Trophoblast cell (in vitro differentiated cells and primary cell): ENCODE data around the gene POLR1C.
A peak's percentile ranks its signal among the peaks of the same experiment; 100 is the strongest.
"Not testable (repeated sequence)": the region's sequence is repeated elsewhere in the genome, so short reads cannot be mapped to it uniquely, and the experiment has no call there.

Experiments
- DNase-seq, 2 donors: peaks; one replicate each; pipeline ENCODE4 v3.0.0-alpha.2; 2016
- H2AFZ ChIP-seq: 2 replicates; pipeline ENCODE4 v1.6.1; 2013; ENCODE audit warnings: low read length, moderate library complexity, mild to moderate bottlenecking; ENCODE audit not compliant: insufficient read depth, poor library complexity
- H2AK5ac ChIP-seq: 2 replicates; pipeline ENCODE4 v1.6.1; 2013; ENCODE audit warnings: mild to moderate bottlenecking, low read length
- H2BK120ac ChIP-seq: 2 replicates; pipeline ENCODE4 v1.6.1; 2013; ENCODE audit warnings: low read length, mild to moderate bottlenecking, moderate library complexity; ENCODE audit not compliant: insufficient read depth, poor library complexity
- H2BK12ac ChIP-seq: 2 replicates; pipeline ENCODE4 v1.6.1; 2013; ENCODE audit warnings: mild to moderate bottlenecking, low read length, moderate library complexity
- H2BK5ac ChIP-seq: 2 replicates; pipeline ENCODE4 v1.6.1; 2013; ENCODE audit warnings: low read length, low read depth, moderate library complexity, mild to moderate bottlenecking; ENCODE audit not compliant: poor library complexity
- H3K14ac ChIP-seq: 2 replicates; pipeline ENCODE4 v1.6.1; 2013; ENCODE audit warnings: mild to moderate bottlenecking, low read length
- H3K18ac ChIP-seq: 2 replicates; pipeline ENCODE4 v1.6.1; 2013; ENCODE audit warnings: mild to moderate bottlenecking, low read length
- H3K23ac ChIP-seq: 2 replicates; pipeline ENCODE4 v1.6.1; 2013; ENCODE audit warnings: low read length
- H3K27ac ChIP-seq: 2 replicates; pipeline ENCODE4 v1.5.1; 2013; ENCODE audit warnings: low read depth, mild to moderate bottlenecking, inconsistent platforms, low read length, moderate library complexity
- H3K27me3 ChIP-seq: 2 replicates; pipeline ENCODE4 v1.6.1; 2013; ENCODE audit warnings: inconsistent platforms, mild to moderate bottlenecking, low read length, moderate library complexity; ENCODE audit not compliant: insufficient read depth
- H3K36me3 ChIP-seq, 2 experiments: 1 replicate in 1 of 2; 2 replicates in 1 of 2; pipeline ENCODE4 v1.6.1; 2013; ENCODE audit warnings: low read length in 2 of 2, mild to moderate bottlenecking in 2 of 2, moderate library complexity in 1 of 2; ENCODE audit not compliant: insufficient read depth in 2 of 2, control insufficient read depth in 1 of 2
- H3K4ac ChIP-seq: 2 replicates; pipeline ENCODE4 v1.6.1; 2013; ENCODE audit warnings: low read depth, mild to moderate bottlenecking, low read length, moderate library complexity
- H3K4me1 ChIP-seq, 2 experiments: 1 replicate in 1 of 2; 2 replicates in 1 of 2; pipeline ENCODE4 v1.6.1; 2013; ENCODE audit warnings: low read length in 2 of 2, mild to moderate bottlenecking in 2 of 2, moderate library complexity in 1 of 2; ENCODE audit not compliant: insufficient read depth in 2 of 2, control insufficient read depth in 1 of 2
- H3K4me2 ChIP-seq: 2 replicates; pipeline ENCODE4 v1.6.1; 2013; ENCODE audit warnings: inconsistent platforms, mild to moderate bottlenecking, low read length, moderate library complexity
- H3K4me3 ChIP-seq: 2 replicates; pipeline ENCODE4 v1.5.1; 2013; ENCODE audit warnings: mild to moderate bottlenecking, low read depth, low read length, inconsistent platforms
- H3K79me1 ChIP-seq: one replicate; pipeline ENCODE4 v1.6.1; 2013; ENCODE audit warnings: low read length
- H3K79me2 ChIP-seq: 2 replicates; pipeline ENCODE4 v1.6.1; 2013; ENCODE audit warnings: low read length, mild to moderate bottlenecking; ENCODE audit not compliant: control insufficient read depth, insufficient read depth, poor library complexity
- H3K9ac ChIP-seq: 2 replicates; pipeline ENCODE4 v1.6.1; 2013; ENCODE audit warnings: mild to moderate bottlenecking, low read length
- H3K9me3 ChIP-seq: 2 replicates; pipeline ENCODE4 v1.6.1; 2013; ENCODE audit warnings: low read depth, mild to moderate bottlenecking, control low read depth, inconsistent platforms, low read length; ENCODE audit not compliant: insufficient read depth
- H4K12ac ChIP-seq: 2 replicates; pipeline ENCODE4 v1.6.1; 2013; ENCODE audit warnings: low read depth, mild to moderate bottlenecking, low read length, moderate library complexity
- H4K8ac ChIP-seq: 2 replicates; pipeline ENCODE4 v1.6.1; 2013; ENCODE audit warnings: low read depth, mild to moderate bottlenecking, low read length, moderate library complexity
- H4K91ac ChIP-seq: one replicate; pipeline ENCODE4 v1.6.1; 2013; ENCODE audit warnings: low read depth, mild to moderate bottlenecking, low read length, moderate library complexity
- WGBS: extraction: QIAGEN DNeasy Blood & Tissue Kit; methylation state at CpG from one replicate; pipeline ENCODE4 v1.1.7; 2013; ENCODE audit warnings: missing lambda C conversion rate; ENCODE audit not compliant: insufficient read length, insufficient coverage; ENCODE audit errors: extremely low coverage; 5-methylcytosine and 5-hydroxymethylcytosine counted together

Gene POLR1C

GRCh38 chr6:43496370-43497128, 20.3 kb upstream of the POLR1C start:
- Histone ChIP-seq H4K8ac (no peak overlapping the region), H3K36me3 (peaks cover 27 to 37% of the 10 kb centered on the region in 2 experiments), H3K4ac (no peak overlapping the region), H4K12ac (no peak overlapping the region), H2AK5ac (no peak overlapping the region), H3K4me1 (peaks cover 33 to 44% of the 10 kb centered on the region in 2 experiments), H2AFZ (no peak overlapping the region), H3K9ac (no peak overlapping the region), H3K18ac (no peak overlapping the region), H3K9me3 (no peaks in the 10 kb centered on the region), H3K23ac (no peak overlapping the region), H3K79me1 (peaks cover 9% of the 10 kb centered on the region), H3K14ac (no peak overlapping the region), H3K4me2 (peak overlapping the region; percentile 36), H3K27ac (peak overlapping the region; percentile 63), H2BK12ac (no peak overlapping the region), H3K27me3 (no peaks in the 10 kb centered on the region), H2BK120ac (no peak overlapping the region), H2BK5ac (no peak overlapping the region), H4K91ac (peak overlapping the region; percentile 4), H3K4me3 (no peak overlapping the region), H3K79me2 (peaks cover 2% of the 10 kb centered on the region)
- DNase-seq: peak; percentile 87 to 89
- no CpG with 5 or more reads among the region's 18 CpGs for WGBS

- Histone ChIP-seq H3K79me2 (peaks cover 2% of the 10 kb centered on the region), H4K8ac (no peak overlapping the region), H4K12ac (no peak overlapping the region), H3K9me3 (no peaks in the 10 kb centered on the region), H2AK5ac (no peak overlapping the region), H2AFZ (no peak overlapping the region), H3K4me3 (no peak overlapping the region), H4K91ac (no peak overlapping the region), H3K4me2 (no peak overlapping the region), H2BK5ac (no peak overlapping the region), H2BK12ac (no peak overlapping the region), H3K79me1 (peaks cover 9% of the 10 kb centered on the region), H3K36me3 (peaks cover 28 to 39% of the 10 kb centered on the region in 2 experiments), H3K27ac (peak overlapping the region; percentile 63), H3K4ac (no peak overlapping the region), H2BK120ac (no peak overlapping the region), H3K4me1 (peaks cover 33 to 44% of the 10 kb centered on the region in 2 experiments), H3K23ac (no peak overlapping the region), H3K9ac (no peak overlapping the region), H3K14ac (no peak overlapping the region), H3K27me3 (no peaks in the 10 kb centered on the region), H3K18ac (no peak overlapping the region)
- no CpG with 5 or more reads among the region's 6 CpGs for WGBS
- no peak for DNase-seq
Observed at GRCh38 chr6:43497129-43497396, 19.8 kb upstream of the POLR1C start.

GRCh38 chr6:43497689-43498088, 19.2 kb upstream of the POLR1C start:
- Histone ChIP-seq H3K79me2 (peaks cover 2% of the 10 kb centered on the region), H3K36me3 (peaks cover 35 to 45% of the 10 kb centered on the region in 2 experiments), H3K27me3 (no peaks in the 10 kb centered on the region), H3K4ac (no peak overlapping the region), H2AFZ (no peak overlapping the region), H4K8ac (no peak overlapping the region), H3K9ac (no peak overlapping the region), H2BK5ac (no peak overlapping the region), H3K4me2 (no peak overlapping the region), H3K14ac (no peak overlapping the region), H3K4me1 (peaks cover 33 to 44% of the 10 kb centered on the region in 2 experiments), H2BK12ac (no peak overlapping the region), H3K79me1 (peaks cover 9% of the 10 kb centered on the region), H4K91ac (no peak overlapping the region), H4K12ac (no peak overlapping the region), H2AK5ac (no peak overlapping the region), H2BK120ac (no peak overlapping the region), H3K23ac (no peak overlapping the region), H3K4me3 (no peak overlapping the region), H3K27ac (peak overlapping the region; percentile 63), H3K18ac (no peak overlapping the region), H3K9me3 (no peaks in the 10 kb centered on the region)
- no CpG with 5 or more reads among the region's 12 CpGs for WGBS
- no peak for DNase-seq

GRCh38 chr6:43498291-43498690, 18.6 kb upstream of the POLR1C start:
- H3K79me2 ChIP-seq, H4K8ac ChIP-seq, H4K12ac ChIP-seq, H2BK5ac ChIP-seq, H2BK120ac ChIP-seq, H2AK5ac ChIP-seq, H3K27ac ChIP-seq, DNase-seq, H3K14ac ChIP-seq, H3K18ac ChIP-seq, H3K9ac ChIP-seq, H3K79me1 ChIP-seq, H3K23ac ChIP-seq, H4K91ac ChIP-seq, H3K9me3 ChIP-seq, H3K27me3 ChIP-seq, H3K4me3 ChIP-seq, H3K4me2 ChIP-seq, H2BK12ac ChIP-seq, H2AFZ ChIP-seq, H3K4ac ChIP-seq: not testable (repeated sequence)
- peaks cover 33 to 44% of the 10 kb centered on the region in 2 experiments for H3K4me1 ChIP-seq
- WGBS: no CpG with 5 or more reads among the region's 5 CpGs
- peaks cover 41 to 51% of the 10 kb centered on the region in 2 experiments for H3K36me3 ChIP-seq
